ENCODE results near the gene SLC25A26. TPM values are rescaled to one million over a fixed set of nuclear protein-coding genes. Genes with fewer than 3 reads are reported as not detected.
A peak's percentile ranks its signal among the peaks of the same experiment; 100 is the strongest.
"Not testable (repeated sequence)": the region's sequence is repeated elsewhere in the genome, so short reads cannot be mapped to it uniquely, and the experiment has no call there.

Gene SLC25A26
- total RNA-seq, 2 experiments from 2014 or later = 11.7 to 12.0 TPM

DNA sequence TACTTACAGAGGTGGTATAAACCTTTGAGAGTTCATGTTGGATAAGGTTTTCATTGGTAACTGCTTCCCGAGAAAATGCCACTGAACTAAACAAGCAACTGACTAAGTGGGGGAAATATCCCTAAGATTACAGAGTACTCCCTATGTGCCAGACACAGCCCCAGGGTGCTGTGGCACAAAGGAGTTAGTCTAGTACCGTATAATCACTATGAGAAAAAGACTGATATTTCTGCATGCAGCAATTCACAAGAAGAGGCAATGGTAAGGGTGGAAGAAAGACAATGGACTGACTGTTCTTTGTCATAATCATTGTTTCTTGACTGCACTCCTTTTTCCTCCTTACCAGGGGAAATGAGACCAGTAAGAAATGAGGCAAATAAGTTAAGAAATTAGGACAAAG, 20.0 kb upstream of the SLC25A26 start:
- Mint-ChIP-seq H3K36me3 (ENCODE audit: low read depth) (no peaks in the 10 kb centered on the region), H3K4me3 (no peak overlapping the region), H3K27ac (no peak overlapping the region), H3K4me1 (no peaks in the 10 kb centered on the region), H3K9me3 (no peaks in the 10 kb centered on the region), H3K27me3 (peaks cover 10% of the 10 kb centered on the region)
- DNase-seq = no peak
- ChIA-PET POLR2A (no interaction called here), CTCF (no interaction called here)

DNA sequence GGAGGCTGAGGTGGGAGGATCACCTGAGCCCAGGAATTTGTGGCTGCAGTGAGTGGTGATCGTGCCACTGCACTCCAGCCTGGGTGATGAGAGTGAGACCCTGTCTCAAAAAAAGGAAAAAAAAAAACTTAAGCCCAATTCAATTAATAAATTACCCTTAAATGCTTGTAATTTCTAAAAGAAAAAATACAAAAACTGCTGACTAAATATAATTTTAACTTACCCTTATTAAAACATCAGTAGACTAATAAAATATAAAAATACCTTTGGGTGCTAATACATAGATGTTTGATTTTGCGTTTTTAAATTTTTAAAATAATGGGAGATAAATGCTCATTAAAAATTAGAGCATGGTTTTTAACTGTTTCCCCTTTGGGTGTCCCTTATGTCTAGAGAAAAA, 17.5 kb upstream of the SLC25A26 start:
- Mint-ChIP-seq H3K4me1 (no peaks in the 10 kb centered on the region), H3K27me3 (peaks cover 3% of the 10 kb centered on the region), H3K27ac (no peak overlapping the region), H3K36me3 (ENCODE audit: low read depth) (no peaks in the 10 kb centered on the region), H3K9me3 (no peaks in the 10 kb centered on the region), H3K4me3 (no peak overlapping the region)
- ChIA-PET CTCF (interaction anchor here (1.1 kb wide), 1 partner anchor 12 kb away, joined by 3 read pairs; no protein-coding TSS in a partner anchor), POLR2A (no interaction called here)
- no peak for DNase-seq

DNA sequence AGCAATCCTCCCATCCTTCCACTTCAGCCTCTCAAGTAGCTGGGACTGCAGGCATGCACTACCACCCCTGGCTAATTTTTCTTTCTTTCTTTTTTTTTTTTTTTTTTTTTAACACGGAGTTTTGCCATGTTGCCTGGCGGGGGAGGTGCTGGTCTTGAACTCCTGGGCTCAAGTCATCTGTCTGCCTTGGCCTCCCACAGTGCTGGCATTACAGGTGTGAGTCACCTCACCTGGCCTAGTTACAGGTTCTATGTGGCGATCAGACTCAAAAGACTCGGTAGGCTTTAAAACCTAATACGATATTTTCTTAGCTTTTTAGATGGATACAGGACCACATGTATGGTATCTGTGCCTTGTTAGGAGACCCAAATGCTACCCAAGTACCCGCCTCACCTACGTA, 14.0 kb upstream of the SLC25A26 start:
- H3K36me3 Mint-ChIP-seq (ENCODE audit: low read depth) = no peaks in the 10 kb centered on the region
- H3K27me3 Mint-ChIP-seq = no peaks in the 10 kb centered on the region
- no peaks in the 10 kb centered on the region for H3K4me1 Mint-ChIP-seq
- ChIA-PET CTCF (no interaction called here), POLR2A (no interaction called here)
- H3K27ac Mint-ChIP-seq = no peak overlapping the region
- no peak overlapping the region for H3K4me3 Mint-ChIP-seq
- H3K9me3 Mint-ChIP-seq = no peaks in the 10 kb centered on the region
- DNase-seq = no peak

DNA sequence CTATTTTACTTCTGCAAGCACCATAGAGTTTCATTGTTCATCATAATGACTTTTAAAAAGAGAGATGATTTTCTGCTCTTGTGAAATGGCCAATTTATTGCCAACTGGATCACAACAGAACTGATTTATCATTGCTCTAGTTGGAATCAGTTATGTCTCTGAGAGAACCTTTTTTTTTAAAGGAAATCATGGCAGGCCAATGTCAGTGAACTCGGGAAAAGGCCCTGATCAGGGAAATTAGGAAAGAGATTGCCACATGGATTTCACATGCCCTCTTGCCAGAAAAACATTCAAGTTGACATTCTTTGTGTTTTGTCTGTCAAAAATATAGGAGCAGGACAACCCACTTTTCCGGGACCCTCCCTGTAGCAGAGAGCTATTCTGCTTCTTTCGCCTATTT, 12.6 kb upstream of the SLC25A26 start:
- POLR2A ChIA-PET = no interaction called here
- no peaks in the 10 kb centered on the region for H3K4me1 Mint-ChIP-seq
- DNase-seq = no peak
- CTCF ChIA-PET = no interaction called here
- no peaks in the 10 kb centered on the region for H3K36me3 Mint-ChIP-seq (ENCODE audit: low read depth)
- no peak overlapping the region for H3K4me3 Mint-ChIP-seq
- H3K27me3 Mint-ChIP-seq = no peaks in the 10 kb centered on the region
- no peak overlapping the region for H3K27ac Mint-ChIP-seq
- no peaks in the 10 kb centered on the region for H3K9me3 Mint-ChIP-seq

DNA sequence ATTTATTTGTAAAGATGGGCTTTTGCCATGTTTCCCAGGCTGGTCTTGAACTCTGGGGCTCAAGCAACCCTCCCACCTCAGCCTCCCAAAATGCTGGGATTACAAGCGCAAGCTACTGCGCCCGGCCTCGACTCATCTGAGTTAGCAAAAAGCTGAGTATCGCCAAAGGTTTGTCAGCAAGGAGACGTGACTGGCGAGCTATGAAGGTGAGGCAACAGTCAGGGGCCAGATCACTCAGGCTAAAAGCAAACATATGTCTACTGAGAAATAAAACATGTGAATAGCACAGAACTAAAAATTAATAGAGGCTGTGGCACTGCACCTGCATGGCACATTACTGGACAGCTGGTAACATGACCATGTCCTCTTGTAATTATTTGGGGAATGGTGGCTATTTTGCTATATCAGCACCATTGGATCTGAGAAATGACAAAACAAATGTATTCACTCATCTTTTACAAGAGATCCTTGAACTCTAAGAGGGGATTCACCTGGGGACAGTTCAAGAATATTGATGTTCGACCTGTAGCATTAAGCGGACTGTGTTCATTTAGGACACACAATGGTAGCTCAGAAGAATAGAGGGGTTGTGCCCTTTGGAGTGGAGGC, 10.0 kb upstream of the SLC25A26 start:
- CTCF ChIA-PET = no interaction called here
- H3K27ac Mint-ChIP-seq = no peak overlapping the region
- H3K4me3 Mint-ChIP-seq = no peak overlapping the region
- POLR2A ChIA-PET = no interaction called here
- H3K27me3 Mint-ChIP-seq = no peaks in the 10 kb centered on the region
- H3K9me3 Mint-ChIP-seq = no peaks in the 10 kb centered on the region
- no peaks in the 10 kb centered on the region for H3K4me1 Mint-ChIP-seq
- H3K36me3 Mint-ChIP-seq (ENCODE audit: low read depth) = no peaks in the 10 kb centered on the region
- DNase-seq = no peak

DNA sequence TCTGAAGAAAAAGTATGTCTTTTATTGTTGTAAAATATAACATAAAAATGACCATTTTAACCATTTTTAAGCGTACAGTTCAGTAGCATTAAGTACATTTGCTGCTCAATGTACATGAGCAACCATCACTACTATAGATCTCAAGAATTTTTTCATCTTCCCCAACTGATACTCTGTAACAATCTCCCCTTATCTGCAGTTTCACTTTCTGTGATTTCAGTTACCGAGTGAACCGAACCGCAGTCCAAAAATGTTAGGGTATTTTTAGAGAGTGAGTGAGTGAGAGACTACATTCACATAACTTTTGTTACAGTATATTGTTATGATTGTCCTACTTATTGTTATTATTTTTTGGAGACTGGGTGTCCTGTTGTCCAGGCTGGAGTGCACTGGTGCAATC, 9.0 kb upstream of the SLC25A26 start:
- H3K27me3 Mint-ChIP-seq = no peaks in the 10 kb centered on the region
- H3K36me3 Mint-ChIP-seq (ENCODE audit: low read depth) = no peaks in the 10 kb centered on the region
- H3K9me3 Mint-ChIP-seq = no peaks in the 10 kb centered on the region
- ChIA-PET CTCF (no interaction called here), POLR2A (no interaction called here)
- H3K4me1 Mint-ChIP-seq = no peaks in the 10 kb centered on the region
- H3K27ac Mint-ChIP-seq = no peak overlapping the region
- no peak overlapping the region for H3K4me3 Mint-ChIP-seq
- DNase-seq = no peak

DNA sequence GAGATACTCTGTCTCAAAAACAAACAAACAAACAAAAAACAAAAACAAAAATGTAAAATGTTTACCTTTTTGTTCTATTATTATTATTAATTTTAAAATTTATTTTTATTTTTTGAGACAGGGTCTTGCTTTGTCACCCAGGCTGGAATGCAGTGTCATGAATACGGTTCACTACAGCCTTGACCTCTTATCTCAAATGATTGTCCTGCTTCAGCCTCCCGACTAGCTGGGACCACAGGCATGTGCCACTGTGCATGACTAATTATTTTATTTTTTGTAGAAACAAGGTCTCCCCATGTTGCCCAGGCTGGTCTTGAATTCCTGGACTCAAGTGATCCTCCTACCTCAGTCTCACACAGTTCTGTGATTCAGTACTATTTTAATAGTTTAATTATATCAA, 5.7 kb upstream of the SLC25A26 start:
- ChIA-PET CTCF (interaction anchor here (0.8 kb wide), 1 partner anchor 13 kb away, joined by 3 read pairs; no protein-coding TSS in a partner anchor), POLR2A (no interaction called here)
- H3K27me3 Mint-ChIP-seq = no peaks in the 10 kb centered on the region
- no peaks in the 10 kb centered on the region for H3K36me3 Mint-ChIP-seq (ENCODE audit: low read depth)
- H3K4me1 Mint-ChIP-seq = peaks cover 5% of the 10 kb centered on the region
- DNase-seq = no peak
- no peak overlapping the region for H3K4me3 Mint-ChIP-seq
- H3K27ac Mint-ChIP-seq = no peak overlapping the region
- no peaks in the 10 kb centered on the region for H3K9me3 Mint-ChIP-seq

DNA sequence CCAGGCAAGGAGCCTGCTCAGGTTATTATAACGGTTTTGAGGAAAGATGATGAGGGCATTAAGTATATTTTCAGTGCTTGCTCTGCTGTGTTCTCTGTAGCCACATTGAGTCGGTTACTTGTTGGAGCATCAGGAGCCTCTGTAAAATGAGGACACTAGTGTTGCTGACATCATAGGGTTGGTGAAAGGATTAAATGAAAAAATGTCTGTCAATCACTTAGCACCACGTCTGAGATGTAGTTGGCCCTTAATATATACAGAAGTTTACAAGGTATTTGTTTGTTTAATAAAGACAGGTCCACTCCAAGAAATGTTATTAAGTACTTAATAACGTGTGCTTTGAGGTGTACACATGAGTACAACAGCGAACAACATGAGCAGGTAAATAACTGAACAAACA, 735 bp upstream of the SLC25A26 start:
- CTCF ChIA-PET = no interaction called here
- Mint-ChIP-seq H3K9me3 (peaks cover 5% of the 10 kb centered on the region), H3K36me3 (ENCODE audit: low read depth) (peaks cover 23% of the 10 kb centered on the region), H3K27ac (no peak overlapping the region), H3K27me3 (no peaks in the 10 kb centered on the region), H3K4me3 (peak overlapping the region; percentile 36), H3K4me1 (peaks cover 22% of the 10 kb centered on the region)
- DNase-seq = no peak
- POLR2A ChIA-PET = no interaction called here

DNA sequence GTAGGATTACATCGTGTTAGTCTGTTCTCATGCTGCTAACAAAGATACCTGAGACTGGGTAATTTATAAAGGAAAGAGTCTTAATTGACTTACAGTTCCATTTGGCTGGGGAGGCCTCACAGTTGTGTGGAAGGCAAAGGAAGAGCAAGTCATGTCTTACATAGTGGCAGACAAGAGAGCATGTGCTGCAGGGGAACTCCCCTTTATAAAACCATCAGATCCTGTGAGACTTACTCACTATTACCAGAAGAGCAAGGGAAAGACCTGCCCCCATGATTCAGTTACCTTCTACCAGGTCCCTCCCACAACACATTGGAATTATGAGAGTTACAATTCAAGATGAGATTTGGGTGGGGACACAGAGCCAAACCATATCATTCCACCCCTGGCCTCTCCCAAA, 3.4 kb downstream of the SLC25A26 start:
- no peak for DNase-seq
- Mint-ChIP-seq H3K9me3 (peaks cover 11% of the 10 kb centered on the region), H3K36me3 (ENCODE audit: low read depth) (peaks cover 42% of the 10 kb centered on the region), H3K27me3 (no peaks in the 10 kb centered on the region), H3K4me3 (no peak overlapping the region), H3K4me1 (peaks cover 26% of the 10 kb centered on the region), H3K27ac (peak overlapping the region; percentile 20)
- POLR2A ChIA-PET = no interaction called here
- CTCF ChIA-PET = no interaction called here

DNA sequence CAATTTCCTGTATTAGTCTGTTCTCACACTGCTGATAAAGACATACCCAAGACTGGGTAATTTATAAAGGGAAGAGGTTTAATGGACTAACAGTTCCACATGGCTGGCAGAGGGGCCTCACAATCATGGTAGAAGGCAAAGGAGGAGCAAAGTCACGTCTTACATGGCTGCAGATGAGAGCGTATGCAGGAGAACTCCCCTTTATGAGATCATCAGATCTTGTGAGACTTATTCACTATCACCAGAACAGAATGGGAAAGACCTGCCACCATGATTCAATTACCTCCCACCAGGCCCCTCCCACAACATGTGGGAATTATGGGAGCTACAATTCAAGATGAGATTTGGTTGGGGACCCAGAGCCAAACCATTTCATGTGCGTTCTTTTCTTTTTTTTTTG, 5.3 kb downstream of the SLC25A26 start:
- H3K27ac Mint-ChIP-seq, H3K4me3 Mint-ChIP-seq, DNase-seq, H3K27me3 Mint-ChIP-seq, POLR2A ChIA-PET: not testable (repeated sequence)
- Mint-ChIP-seq H3K36me3 (ENCODE audit: low read depth) (peaks cover 51% of the 10 kb centered on the region), H3K4me1 (peaks cover 23% of the 10 kb centered on the region), H3K9me3 (peaks cover 19% of the 10 kb centered on the region)
- CTCF ChIA-PET = interaction anchor here (0.6 kb wide), 1 partner anchor 78 kb away, joined by 4 read pairs; no protein-coding TSS in a partner anchor

DNA sequence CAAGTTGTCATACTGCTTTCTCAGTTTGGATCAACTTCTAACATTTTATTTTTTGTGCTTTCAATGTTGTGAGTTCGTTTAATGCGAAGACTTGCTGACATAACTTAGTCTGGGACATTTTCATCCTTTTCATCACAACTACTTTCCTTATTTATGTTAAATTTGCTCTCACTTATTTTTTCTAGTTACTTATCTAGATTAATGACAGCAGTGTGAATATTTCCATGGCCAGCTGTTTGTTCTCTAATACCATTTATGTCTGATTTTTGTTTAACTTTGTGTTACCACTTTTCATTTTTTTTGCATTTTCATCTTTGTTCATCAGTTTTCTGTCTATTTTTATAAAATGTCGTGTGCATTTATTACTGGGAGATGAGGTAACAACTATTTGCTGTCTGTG, 6.2 kb downstream of the SLC25A26 start:
- POLR2A ChIA-PET = no interaction called here
- DNase-seq = no peak
- H3K9me3 Mint-ChIP-seq = peaks cover 16% of the 10 kb centered on the region
- H3K4me3 Mint-ChIP-seq = no peak overlapping the region
- H3K36me3 Mint-ChIP-seq (ENCODE audit: low read depth) = peaks cover 47% of the 10 kb centered on the region
- H3K27ac Mint-ChIP-seq = no peak overlapping the region
- peaks cover 16% of the 10 kb centered on the region for H3K4me1 Mint-ChIP-seq
- CTCF ChIA-PET = no interaction called here
- no peaks in the 10 kb centered on the region for H3K27me3 Mint-ChIP-seq

DNA sequence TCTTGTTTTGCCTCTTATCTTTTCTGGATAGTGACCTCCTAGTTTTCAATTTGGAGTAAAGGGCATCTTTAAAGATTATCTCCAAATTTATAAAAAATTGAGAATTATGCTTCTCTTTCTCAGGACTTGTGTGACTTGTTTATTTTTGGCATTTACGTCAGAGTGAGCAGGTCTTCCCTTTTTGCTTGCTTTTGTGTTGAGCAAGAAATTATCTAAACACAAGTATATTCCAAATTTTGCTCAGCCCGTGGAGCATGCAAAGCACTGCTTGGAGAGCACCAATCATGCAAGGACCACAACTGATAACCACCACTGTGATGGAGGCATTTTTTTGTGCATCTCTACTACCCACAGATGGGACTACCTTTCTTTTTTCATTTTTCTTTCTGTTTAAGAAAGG, 7.1 kb downstream of the SLC25A26 start:
- Mint-ChIP-seq H3K27me3 (no peaks in the 10 kb centered on the region), H3K4me1 (peaks cover 14% of the 10 kb centered on the region), H3K27ac (no peak overlapping the region), H3K36me3 (ENCODE audit: low read depth) (peaks cover 44% of the 10 kb centered on the region), H3K9me3 (peaks cover 16% of the 10 kb centered on the region), H3K4me3 (no peak overlapping the region)
- ChIA-PET CTCF (no interaction called here), POLR2A (no interaction called here)
- DNase-seq = no peak

DNA sequence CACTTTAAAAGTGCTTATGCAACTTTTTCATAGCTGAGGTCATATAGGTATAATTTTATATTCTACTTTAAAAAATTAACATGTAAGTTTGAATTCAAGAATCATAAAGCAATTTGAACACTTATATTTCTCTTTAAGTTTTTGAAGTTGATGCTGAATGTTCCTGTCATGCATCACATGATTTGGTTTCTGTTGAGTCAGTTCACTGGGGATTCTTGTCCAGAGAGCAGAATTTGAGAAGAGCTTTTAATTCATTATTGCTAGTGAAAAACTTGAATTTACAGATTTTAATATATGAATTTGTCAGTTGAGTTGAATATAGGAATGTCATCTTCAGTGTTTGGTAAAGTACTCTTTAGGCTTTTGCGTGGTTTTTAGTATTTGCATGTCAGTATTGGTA, 7.9 kb downstream of the SLC25A26 start:
- POLR2A ChIA-PET = no interaction called here

DNA sequence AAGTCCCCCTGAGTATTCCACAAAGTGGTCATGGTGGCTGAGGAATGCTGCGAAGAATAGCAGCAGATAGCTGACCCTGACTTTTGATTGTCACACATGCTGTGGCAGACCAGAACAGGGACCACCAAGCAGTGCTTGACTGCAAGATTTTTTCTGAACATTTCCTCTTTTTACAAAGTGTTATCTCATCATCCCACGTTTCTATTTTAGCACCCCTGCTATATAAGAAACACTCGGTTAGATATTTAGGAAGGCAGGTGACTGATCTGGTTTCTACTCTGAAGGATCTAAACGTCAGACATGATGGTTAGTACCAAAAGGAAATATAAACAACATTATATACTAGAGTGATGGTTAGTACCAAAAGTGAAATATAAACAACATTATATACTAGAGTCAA, 9.1 kb downstream of the SLC25A26 start:
- Mint-ChIP-seq H3K4me1 (peaks cover 8% of the 10 kb centered on the region), H3K27ac (no peak overlapping the region), H3K4me3 (no peak overlapping the region), H3K36me3 (ENCODE audit: low read depth) (peaks cover 32% of the 10 kb centered on the region), H3K9me3 (peaks cover 20% of the 10 kb centered on the region), H3K27me3 (no peaks in the 10 kb centered on the region)
- ChIA-PET POLR2A (no interaction called here), CTCF (interaction anchor here (0.6 to 1.4 kb wide), 2 partner anchors 9 to 18 kb away, joined by 3 read pairs; partner anchors contain the start of gene SLC25A26)
- no peak for DNase-seq

More for the DNA sequence above, 7.9 kb downstream of the SLC25A26 start:
- DNase-seq = no peak
- peaks cover 11% of the 10 kb centered on the region for H3K4me1 Mint-ChIP-seq
- H3K36me3 Mint-ChIP-seq (ENCODE audit: low read depth) = peaks cover 38% of the 10 kb centered on the region
- H3K9me3 Mint-ChIP-seq = peaks cover 14% of the 10 kb centered on the region
- H3K27ac Mint-ChIP-seq = no peak overlapping the region
- H3K27me3 Mint-ChIP-seq = no peaks in the 10 kb centered on the region
- CTCF ChIA-PET = no interaction called here
- H3K4me3 Mint-ChIP-seq = no peak overlapping the region
